Testis (tissue), 2 donors: ENCODE results near the gene C10orf105.

ENCODE experiments used
- POLR2A ChIP-seq: fragments of 450-650 bp; IDR thresholded peaks from one replicate; pipeline ENCODE4 v1.6.1; 2017; ENCODE audit warnings: antibody characterized with exemption, mild to moderate bottlenecking, moderate library complexity
- TF ChIP-seq, protein P1 (sequence below), 3 experiments: fragments of 450-650 bp in 2 of 3; fragments of 200-600 bp in 1 of 3; sonication (generic) in 1 of 3; IDR thresholded peaks; one replicate each; pipeline ENCODE4 v1.5.1; 2016 to 2019; ENCODE audit warnings: antibody characterized with exemption in 3 of 3, mild to moderate bottlenecking in 2 of 3, moderate library complexity in 1 of 3

DNA sequence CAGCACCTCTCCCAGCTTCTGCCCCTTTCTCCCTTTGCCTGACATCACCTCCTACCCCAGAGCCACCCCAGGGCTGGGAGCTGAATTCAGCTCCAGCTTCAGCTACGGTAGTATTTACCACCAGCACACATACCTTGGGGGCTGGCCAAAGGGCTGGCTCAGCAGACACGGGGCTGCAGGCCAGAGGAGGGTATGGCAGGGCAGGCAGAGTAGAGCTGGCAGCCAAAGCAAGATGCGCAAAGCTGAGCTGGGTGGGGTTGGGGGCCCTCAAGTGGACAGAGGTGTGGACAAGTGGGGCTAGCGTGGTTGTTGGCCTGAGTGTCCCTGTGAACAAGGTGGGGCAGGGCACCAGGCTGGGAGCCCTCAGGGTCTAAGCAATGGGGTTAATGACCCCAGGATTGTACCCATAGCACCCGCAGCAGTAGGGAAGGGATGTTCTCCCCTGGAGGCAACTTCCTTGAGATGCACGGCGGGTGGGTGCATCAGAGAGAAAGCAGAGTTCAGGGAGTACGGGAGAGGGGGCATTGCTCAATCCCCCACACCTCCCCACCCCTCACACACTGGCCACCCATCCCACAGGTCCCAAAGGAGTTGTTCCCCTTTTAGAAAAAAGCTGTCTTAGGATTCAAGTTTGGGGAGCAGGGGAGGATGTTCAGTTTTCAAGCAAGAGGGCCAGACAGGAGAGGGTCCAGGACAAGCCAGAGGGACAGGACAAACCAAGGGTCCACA, 45.8 kb upstream of the C10orf105 start:
- TF ChIP-seq, protein P1, sequence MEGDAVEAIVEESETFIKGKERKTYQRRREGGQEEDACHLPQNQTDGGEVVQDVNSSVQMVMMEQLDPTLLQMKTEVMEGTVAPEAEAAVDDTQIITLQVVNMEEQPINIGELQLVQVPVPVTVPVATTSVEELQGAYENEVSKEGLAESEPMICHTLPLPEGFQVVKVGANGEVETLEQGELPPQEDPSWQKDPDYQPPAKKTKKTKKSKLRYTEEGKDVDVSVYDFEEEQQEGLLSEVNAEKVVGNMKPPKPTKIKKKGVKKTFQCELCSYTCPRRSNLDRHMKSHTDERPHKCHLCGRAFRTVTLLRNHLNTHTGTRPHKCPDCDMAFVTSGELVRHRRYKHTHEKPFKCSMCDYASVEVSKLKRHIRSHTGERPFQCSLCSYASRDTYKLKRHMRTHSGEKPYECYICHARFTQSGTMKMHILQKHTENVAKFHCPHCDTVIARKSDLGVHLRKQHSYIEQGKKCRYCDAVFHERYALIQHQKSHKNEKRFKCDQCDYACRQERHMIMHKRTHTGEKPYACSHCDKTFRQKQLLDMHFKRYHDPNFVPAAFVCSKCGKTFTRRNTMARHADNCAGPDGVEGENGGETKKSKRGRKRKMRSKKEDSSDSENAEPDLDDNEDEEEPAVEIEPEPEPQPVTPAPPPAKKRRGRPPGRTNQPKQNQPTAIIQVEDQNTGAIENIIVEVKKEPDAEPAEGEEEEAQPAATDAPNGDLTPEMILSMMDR (IDR thresholded peaks at IDR 0.05), result no peak
- TF ChIP-seq POLR2A, result no peak
